Stimulated activated CD8-positive, alpha-beta memory T cell treated with anti-CD3 and anti-CD28 coated beads, Interleukin-7, amount 100 ng/mL, for 48 hours (primary cell): ENCODE data around the gene SNRNP25.
A peak's percentile ranks its signal among the peaks of the same experiment; 100 is the strongest.

Experiments used
- DNase-seq, 2 donors: peaks; one replicate each; pipeline ENCODE4 v3.0.0-alpha.2; 2020; ENCODE audit warnings: low read depth in 1 of 2; ENCODE audit errors: extremely low read depth in 1 of 2

The SNRNP25 gene

GRCh38 chr16:77273-77806 lies 23.7 kb downstream of the SNRNP25 start:
- no peak for DNase-seq

DNA sequence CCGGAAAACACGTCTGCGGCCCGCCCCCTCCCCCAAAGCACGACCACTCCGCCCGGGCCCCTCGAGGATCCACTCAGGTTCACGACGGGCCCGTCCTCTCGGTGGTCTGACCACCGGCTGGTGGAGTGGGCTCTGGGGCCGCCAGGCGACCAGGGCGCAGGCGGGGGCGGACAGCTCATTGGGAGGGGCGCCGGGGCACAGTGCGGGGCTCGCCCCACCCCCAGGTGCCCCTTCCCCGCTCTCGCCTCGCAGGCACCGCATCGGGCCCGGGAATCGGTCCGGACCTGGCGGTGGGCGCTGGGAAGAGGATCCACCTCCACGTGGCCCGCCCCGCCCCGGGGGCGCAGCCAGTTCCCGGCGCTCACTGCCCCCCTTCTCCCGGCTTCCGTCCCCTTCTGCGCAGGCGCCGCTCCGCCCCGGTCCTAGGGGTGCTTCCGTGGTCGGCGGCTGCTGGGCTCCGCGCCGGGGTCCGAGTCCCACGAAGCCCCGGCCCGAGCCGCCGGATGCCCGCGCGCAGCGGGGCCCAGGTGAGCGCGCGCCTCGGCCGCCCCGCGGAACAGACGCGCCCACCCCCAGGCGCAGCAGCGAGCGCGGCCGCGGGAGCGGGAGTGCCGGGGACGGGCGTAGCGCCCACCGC lies 24.3 kb downstream of the SNRNP25 start, which contains the start of gene MPG:
Gene MPG (plus strand): TSS at position 419 of the 637 bp plus-strand sequence. CDS start 85 bp downstream, at position 504.
- DNase-seq = peak; percentile 59 to 74

DNA sequence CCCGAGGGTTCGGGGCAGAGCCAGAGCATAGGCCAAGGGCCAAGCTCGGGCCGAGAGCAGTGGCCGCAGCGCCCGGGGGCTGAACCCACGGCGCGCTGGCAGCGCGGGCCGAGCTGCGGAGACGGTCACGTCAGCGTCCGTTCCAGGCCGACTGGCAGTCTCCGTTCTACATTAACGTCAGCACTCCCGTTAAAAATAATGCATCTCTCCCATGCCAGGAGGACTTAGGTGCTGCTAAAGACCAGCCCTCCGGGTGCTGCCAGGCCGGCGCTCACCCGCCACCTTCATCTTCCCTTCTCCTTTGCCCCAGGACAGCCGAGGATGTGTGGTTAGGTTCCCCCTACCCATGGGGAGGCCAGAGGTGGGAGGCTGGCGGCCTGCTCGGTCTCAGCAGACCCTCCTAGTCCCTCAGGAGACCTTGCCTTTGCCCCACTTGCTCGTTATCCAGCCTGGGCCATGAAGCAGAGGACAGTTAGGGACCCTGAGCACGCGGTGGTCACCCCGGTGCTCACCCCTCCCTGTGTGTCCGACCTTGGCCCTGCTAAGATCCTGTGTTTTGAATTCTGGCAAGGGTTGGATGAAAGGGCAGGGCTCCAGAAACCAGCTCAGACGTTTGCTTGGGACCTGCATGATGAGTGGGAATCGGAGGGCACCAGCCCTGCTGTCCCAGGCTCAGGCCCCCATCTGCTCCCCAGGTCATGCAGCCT lies 25.0 kb downstream of the SNRNP25 start:
- DNase-seq = no peak

DNA sequence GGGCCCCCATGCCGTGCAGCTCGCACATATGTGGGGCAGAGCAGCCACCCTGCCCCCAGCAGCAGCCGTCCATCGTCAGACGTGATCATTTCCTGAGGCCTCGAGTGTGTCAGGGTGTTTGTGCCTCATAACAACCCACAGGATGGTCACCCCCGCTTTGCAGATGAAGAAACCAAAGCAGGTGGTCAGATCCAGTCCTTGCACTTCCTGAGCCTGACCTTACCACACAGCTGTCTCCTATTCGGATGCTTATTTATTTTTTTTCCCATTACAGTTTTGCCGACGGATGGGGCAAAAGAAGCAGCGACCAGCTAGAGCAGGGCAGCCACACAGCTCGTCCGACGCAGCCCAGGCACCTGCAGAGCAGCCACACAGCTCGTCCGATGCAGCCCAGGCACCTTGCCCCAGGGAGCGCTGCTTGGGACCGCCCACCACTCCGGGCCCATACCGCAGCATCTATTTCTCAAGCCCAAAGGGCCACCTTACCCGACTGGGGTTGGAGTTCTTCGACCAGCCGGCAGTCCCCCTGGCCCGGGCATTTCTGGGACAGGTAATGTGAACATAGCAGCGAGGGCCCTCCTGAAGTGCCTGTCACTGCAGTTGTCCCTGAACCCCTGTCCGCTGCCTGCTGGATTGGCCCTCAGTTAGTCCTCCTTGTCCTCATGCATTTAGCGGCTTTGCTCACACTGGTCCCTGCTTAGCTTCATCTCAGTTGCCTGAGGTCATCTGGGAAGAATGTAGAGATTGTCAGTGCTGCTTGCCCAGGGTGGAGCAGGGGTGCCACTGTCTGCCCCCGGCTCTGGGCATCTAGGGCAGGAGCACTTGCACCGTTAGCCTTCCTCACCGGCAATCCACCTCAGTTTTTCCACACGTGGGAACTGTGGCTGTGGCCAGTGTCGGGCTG lies 25.8 kb downstream of the SNRNP25 start:
- DNase-seq = no peak

- DNase-seq = no peak
Observed at GRCh38 chr16:83060-83603, 29.5 kb downstream of the SNRNP25 start.

DNA sequence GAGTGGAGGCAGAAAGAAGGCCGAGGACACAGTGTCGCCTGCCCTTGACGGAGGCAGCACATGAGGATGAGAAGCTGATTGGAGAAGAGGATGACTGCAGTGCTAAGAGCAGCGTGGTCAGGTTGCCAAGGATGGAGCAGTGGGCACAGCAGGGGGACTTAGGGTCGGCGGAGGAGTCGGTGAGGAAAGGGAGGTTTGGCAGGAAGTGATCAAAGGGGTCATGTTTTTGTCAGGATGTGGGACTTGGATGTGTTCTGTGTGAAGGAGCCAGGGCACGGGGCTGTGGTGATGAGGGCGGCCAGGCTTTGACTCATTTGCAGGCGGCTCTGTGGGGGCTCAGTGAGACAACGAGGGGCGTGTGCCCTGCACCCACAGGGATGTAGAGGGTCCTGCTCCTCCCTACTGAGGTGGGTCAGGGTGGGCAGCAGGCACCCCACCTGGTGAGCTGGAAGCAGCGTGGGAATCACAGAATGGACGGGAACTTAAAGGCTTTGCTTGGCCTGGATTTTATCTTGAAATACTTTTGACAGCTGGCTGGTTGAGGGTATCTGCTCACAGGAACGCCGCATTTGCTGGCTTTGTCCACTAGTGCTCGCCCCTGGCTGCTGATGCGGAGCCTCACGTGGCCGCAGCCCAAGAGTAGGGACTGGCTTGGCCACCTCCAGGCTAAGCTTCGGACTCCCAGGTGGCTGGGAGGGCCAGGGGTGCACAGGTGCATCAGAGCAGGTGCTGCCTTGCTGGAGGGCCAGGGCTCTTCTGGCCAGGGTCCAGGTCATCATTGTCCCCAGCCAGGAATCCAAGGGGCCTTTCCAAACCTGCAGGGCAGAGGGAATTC lies 30.4 kb downstream of the SNRNP25 start:
- no peak for DNase-seq

DNA sequence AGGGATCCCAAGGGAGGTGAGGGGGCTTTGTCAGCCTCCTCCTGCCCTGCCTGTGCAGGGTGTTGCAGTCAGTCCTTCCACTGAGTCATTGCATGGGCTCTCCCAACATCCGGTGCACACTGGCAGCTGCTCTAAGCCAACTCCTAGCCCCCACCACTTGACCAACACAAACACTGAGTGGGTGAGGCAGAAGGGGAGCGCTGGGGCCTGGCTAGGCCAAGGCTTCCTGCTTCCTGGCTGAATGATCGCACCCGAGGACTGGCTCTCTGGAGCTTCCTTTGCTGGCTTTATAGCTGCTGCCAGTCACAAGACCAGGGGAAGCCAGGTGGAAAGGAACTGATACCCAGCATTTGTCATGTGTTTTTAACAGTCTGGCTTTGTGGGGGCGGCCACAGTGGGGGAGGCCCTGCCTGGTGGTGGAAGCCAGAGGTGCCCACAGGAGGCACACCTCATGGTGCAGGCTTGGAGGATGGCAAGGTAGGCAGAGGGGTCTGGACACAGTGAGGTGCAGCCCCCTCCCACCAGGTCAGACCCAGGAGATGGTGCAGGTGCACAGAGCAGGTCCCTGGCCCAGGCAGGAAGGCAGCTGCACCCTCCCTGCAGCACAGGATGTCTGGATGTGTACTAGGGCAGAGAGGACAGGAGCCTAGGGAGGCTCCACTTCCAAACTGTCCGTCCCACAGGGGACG lies 31.2 kb downstream of the SNRNP25 start:
- DNase-seq = peak; percentile 62 to 78

DNA sequence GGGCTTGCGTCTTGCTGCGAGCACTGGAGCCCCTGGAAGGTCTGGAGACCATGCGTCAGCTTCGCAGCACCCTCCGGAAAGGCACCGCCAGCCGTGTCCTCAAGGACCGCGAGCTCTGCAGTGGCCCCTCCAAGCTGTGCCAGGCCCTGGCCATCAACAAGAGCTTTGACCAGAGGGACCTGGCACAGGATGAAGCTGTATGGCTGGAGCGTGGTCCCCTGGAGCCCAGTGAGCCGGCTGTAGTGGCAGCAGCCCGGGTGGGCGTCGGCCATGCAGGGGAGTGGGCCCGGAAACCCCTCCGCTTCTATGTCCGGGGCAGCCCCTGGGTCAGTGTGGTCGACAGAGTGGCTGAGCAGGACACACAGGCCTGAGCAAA lies 31.8 kb downstream of the SNRNP25 start:
- DNase-seq = no peak

- DNase-seq = no peak
Observed at GRCh38 chr16:85865-86264, 32.2 kb downstream of the SNRNP25 start.

DNA sequence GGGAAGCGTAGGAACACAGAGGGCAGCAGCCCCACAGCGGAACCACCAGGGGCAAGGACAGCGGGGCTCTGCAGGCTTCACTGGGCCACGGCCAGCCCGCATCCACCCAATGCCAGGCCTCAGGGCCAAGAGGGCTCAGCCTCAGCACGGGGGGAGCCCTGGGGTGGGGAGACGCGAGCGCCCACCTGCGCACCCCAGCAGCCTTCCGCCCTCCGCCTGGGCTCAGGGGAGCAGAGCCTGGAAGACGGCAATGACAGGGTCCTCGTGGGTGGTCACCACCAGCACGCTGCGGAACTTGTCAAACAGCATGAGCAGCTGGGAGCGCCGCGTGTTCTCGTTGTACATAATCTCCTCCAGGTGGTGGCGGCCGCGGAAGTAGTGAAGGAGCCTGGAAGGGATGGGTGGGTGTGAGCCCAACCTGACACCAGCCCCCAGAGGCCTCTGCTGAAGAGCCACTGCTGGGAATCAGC lies 32.9 kb downstream of the SNRNP25 start:
- DNase-seq = no peak

GRCh38 chr16:88613-89012 lies 35.0 kb downstream of the SNRNP25 start:
- DNase-seq = no peak

- DNase-seq = no peak
Observed at GRCh38 chr16:89391-90302, 36.0 kb downstream of the SNRNP25 start.

- DNase-seq = no peak
Observed at GRCh38 chr16:91484-91883, 37.9 kb downstream of the SNRNP25 start.

DNA sequence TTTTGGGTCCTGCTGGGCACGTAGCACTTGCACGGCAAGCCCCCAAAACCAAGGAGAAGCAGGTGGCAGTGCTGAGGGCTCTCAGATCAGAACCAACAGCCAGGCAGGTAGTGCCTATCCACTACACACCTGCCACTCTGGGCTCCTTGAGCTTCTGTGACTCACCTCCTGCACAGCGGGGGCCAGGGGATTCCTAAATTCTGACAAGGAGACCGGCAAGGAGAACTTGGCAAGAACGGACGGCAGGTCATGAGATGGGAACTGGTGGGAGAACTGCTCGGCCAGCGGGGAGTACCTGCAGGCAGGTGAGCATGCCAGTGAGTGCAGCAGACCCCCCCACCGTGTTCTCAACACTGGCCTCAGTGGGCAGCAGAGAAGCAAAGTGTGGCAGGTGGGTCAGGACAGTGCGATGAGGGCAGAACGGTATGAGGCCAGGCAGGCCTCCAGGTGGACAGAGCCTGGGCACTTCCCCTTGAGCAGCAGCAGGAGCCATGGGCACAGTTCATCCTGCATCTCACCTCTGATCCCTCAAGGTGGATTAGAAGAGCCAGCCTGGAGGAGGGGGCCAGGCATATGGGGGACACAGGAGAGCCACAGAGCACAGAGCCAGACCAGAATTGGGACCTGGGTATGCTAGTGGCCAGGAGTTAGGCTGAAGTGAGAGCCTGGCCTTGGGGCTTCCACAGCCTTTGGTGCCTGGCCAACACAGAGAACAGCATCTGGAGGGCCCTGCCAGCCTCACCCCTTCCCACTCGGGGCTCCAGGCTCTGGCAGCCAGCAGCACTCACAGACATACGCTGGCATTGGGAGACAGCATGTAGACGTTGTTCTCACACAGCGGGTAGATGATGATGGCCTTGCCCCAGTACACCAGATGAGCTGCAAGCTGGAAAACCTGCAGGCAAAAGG lies 39.1 kb downstream of the SNRNP25 start:
- no peak for DNase-seq

DNA sequence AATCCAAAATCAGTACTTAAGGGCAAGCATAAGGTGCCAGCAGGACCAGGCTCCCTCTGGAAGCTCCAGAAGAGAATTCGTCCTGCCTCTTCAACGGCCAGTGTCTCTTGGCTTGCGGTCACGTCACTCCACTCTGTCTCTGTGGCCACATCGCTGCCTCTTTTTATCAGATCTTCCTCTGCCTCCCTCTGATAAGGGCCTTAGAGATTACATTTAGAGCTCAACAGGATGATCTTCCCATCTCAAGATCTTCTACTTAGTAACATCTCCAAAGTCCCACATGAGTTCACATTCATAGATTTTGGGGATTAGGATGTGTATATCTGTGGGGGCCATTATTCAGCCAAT lies 41.3 kb downstream of the SNRNP25 start:
- no peak for DNase-seq

- DNase-seq = peak; percentile 79 to 81
Observed at GRCh38 chr16:96935-97381, 43.3 kb downstream of the SNRNP25 start.

DNA sequence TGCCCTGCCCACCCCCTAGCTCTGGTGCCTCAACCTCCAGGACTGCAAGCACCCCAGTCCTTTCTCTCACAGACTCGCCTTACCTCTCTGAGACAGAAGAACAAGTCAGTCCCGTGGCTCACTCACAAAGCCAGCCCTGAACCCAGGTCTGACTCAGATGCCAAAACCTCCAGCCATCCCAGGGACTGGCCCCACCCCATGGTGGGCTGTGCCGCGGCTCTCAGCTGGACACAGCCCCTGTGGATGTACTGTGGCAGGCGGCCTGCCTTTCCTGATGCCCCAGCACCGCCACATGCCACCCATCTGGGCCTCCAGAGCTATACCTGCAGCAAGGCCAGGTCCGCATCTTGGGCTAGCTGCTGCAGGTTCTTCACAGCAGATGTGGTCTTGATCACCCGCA lies 44.2 kb downstream of the SNRNP25 start:
- no peak for DNase-seq
